HG03575 (cell line): ENCODE results near the gene BAG5.

Experiments
- ATAC-seq: cut with Tn5 transposase; IDR thresholded peaks from one replicate; pipeline ENCODE4 v1.9.1; 2021; ENCODE audit not compliant: unreplicated experiment, insufficient number of reproducible peaks, low FRiP score; ENCODE audit errors: extremely low read depth

BAG5 gene

DNA sequence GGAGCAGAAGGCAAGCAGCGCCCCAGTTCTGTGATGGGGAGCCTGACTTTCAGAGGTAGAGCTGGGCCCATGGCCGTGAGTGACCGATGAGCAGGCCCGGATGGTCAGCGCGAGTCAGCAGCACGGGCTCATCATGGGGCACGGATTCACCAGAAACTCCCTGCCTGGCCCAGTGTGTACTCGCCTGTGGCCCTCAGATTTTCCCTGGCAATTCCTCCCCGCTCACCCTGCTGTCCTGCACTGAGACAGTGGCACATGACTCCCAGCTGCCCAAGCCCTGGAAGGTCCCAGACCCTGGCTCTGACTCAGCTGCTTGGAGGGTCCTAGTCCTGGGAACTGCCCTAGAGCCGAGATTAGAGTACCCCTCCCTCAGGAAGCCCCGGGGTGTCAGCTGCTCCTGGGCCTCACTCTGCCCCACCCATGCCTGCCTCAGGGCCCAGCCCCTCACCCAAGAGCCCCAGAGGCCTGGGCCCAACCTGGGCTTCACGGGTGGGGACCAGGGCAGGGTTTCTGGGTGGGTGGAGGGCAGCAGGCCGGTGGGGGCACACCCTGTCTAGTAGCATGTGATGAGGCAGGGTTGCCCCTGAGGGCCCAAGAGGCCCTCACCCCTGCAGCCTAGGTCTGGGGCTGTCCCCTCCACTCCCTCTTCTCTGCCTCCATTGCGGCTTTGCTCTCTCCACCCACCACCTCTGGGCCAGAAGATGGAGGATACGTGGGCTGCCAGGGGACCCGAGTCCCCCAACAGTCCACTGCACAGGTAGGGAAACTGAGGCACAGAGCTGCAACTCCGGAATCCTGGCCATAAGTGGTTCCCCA is 25.1 kb downstream of the BAG5 start:
- no peak for ATAC-seq

DNA sequence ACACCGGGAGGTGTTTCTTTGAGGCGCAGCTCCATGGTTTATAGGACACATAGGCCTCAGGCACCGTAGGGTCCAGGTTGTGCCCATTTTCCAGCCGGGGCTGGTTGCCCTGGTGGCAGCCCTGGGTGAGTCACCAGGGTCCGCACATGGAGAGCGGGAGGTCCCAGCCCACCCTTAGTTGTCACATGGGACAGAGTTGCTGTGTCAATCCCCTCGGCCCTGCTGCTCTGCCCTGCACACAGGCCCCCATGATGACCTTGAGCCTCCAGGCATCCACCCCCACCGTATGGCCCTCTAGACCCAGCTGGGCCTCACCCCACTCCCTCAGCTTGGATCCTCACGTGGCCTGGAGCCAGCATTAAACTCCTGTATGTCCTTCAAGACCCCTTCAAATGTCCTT is 25.8 kb downstream of the BAG5 start:
- no peak for ATAC-seq

DNA sequence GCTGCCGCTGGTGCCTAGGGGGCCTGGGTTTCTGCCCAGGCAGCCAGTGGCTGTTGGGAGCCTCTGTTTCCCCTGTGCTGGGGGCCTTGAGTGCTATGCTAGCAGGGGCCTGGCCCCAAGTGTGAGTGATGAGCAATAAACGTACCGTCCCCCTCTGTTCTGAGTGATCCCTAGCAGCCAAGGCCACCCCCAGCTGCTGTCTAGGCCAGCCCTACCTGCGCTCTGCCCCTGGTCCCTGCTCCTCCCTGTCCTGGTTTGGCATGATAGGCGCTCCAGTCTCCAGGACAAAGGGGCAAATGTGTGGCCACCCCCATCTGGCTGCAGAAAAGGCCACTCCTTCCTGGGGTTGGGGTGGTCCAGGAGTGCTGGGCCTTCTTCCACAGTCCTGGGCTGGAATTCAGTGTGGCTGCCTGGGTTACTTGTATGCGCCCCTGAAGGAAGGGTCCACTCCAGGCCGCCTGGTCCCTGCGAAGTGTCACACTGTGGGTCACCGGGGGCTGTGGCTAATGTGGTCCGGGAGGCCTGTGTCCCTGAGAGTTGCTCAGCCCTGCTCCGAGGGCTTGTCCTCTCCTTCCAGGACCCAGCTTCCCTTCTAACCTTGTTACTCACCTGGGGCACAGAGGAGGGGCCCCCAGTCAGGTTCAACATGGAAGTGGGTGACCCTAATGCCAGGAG is 26.4 kb downstream of the BAG5 start:
- no peak for ATAC-seq

DNA sequence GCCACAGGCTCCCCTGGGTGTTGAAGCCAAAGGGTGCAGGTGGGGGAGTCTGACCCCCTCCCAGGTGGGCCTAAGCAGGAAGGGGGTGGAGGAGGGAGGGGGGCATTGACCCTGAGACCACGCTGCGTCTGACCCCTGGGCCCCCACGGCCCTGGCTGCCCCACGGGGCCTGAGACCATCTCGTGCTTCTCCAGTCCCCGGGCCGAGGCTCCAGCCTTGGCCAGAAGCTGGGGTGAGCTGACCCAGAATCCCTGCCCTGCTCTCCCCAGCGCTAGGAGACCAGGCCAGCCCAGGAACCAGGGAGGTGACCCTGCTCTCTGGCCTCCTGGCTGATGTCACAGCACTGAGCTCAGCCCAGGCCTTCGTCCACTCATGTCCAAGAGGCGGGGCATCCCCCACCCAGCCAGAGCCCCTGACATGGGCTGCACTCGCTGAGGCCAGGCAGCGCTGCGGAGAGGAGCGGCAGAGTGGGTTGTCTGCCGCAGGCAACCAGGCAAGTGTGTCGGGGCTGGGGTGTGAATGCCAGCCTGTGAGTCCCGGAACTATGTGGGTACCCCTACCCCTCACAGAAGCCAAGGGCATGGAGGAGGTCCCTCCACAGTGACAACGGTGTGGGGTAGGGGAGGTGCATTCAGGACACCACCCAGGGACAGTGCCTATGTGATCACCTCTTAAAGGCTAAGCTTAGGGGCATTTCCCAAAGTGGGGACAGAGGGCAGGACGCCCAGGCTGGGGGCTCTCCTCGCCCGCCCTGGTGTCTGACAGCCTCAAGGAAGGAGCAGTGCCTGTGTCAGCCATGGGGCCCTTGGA is 27.2 kb downstream of the BAG5 start:
- ATAC-seq = no peak

DNA sequence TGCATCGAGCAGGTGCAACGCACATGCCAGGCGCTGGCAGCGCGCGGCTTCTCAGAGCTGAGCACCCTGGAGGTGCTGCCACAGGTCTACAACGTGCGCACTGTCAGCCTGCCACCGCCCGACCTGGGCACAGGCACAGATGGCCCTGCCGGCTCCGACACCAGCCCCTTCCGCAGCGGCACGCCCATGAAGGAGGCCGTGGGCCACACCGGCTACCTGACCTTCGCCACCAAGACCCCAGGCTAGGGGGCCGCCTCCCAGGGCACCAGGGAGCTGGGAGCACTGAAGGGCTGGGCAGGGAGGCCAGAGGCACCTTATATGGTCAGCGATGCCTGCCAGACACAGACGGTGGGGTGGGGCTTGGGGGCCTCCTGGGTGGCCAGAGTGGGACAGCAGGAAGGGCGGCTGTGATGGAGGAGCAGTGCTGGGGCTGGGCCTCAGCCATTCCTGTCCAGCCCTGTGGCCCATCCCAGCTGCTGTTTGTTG is 27.8 kb downstream of the BAG5 start:
- ATAC-seq = no peak

DNA sequence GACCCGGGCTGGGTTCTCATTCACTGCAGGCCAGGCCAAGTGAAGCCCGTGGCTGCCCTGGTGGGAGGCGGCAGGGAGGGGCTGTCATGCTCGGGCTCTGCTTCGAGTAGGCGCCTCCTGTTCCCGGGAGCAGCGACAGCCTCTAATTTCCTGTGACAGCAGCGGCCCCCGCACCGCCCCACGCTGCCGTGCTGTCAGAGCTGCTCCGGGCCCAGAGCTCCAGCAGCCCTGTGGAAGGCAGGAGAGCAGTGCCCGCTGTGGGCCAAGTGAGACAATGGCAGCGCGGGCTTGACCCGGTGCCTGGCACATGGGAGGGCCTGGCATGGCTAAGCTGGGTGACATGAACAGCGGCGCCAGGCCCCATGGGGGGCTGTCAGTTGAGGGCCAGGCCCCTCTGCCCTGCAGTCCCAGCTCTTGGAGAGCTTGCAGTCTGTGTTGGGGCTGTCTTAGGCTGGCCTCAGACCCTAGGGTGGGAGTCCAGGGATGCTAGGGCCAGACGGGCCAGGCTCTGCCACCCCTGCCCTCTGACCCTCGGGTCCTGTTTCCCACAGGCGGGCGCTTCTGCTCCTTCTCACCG is 28.4 kb downstream of the BAG5 start:
- ATAC-seq = no peak

DNA sequence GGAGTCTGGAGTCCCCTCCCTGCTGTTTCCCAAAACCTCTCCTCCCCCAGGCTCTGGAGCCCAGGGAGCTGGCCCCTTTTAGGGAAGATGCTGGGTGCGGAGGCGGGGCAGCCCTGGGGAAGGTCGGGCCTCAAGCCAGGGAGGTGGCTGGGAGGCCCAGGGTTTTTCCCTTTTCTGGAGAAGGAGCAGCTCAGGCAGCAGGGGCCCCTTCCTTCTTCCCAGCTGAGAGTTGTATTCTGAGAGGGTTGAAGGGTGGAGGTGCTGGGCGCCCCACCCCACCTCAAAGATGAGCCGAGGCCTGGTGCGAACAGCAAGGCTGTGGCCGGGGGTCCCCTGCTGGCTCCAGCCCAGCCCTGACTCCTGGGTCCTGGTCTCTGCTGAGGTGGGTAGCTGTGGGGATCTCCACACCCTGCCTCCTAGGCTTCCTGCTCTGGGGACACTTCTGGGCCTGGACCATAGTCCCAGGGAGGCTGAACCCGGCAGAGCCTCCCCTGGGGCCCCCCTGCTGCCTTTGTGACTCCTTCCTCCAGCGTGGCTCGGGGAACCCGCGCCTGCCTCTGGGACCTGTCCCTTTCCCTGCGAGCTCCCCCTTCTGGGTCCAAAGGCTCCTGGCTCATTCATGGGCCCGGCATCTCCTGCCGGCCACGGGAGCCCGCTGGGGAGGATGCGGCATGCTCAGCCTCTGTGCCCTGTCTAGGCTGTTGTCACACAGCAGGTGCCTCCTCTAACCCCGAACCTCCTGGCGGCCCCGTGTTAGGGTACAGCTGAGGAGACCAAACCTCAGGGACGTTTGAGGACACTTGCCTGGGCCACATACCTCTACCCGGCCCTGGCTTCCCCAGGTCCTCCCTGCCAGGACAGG is 29.1 kb downstream of the BAG5 start:
- no peak for ATAC-seq

DNA sequence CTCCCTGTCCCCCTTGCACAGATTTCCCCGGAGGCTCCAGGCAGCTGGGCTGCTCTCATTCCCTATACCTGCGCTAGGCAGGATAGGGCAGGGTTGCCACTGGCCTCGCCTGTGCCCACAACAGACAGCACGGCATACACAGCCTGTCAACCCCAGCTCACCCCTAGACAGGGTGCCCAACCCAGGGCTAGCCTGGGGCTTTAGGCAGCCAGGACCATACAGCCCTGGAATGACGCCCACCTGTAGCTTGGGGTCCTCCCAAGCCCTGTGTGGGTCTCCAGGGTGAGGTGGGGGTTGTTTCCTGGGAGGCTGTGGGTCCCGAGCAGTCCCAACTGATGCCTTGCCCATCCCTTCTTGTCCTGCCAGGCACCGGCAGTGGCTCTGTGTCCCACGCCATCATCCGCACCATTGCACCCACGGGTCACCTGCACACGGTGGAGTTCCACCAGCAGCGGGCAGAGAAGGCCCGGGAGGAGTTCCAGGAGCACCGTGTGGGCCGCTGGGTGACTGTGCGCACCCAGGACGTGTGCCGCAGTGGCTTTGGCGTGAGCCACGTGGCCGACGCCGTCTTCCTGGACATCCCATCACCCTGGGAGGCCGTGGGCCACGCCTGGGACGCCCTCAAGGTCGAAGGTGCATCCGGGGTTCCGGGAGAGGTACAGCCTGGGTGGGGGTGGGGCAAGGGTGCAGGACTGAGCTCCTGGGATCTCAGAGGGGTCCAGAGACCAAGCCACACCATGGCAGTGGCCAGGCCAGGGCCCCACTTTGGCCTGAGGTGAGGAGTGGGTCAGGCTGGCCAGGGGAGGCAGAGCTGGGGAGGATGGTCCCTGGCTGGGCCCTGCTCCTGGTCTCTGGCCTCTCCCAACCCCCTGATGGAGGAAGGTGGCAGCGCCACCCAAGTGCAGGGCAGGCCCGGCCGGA is 30.0 kb downstream of the BAG5 start:
- ATAC-seq = no peak

DNA sequence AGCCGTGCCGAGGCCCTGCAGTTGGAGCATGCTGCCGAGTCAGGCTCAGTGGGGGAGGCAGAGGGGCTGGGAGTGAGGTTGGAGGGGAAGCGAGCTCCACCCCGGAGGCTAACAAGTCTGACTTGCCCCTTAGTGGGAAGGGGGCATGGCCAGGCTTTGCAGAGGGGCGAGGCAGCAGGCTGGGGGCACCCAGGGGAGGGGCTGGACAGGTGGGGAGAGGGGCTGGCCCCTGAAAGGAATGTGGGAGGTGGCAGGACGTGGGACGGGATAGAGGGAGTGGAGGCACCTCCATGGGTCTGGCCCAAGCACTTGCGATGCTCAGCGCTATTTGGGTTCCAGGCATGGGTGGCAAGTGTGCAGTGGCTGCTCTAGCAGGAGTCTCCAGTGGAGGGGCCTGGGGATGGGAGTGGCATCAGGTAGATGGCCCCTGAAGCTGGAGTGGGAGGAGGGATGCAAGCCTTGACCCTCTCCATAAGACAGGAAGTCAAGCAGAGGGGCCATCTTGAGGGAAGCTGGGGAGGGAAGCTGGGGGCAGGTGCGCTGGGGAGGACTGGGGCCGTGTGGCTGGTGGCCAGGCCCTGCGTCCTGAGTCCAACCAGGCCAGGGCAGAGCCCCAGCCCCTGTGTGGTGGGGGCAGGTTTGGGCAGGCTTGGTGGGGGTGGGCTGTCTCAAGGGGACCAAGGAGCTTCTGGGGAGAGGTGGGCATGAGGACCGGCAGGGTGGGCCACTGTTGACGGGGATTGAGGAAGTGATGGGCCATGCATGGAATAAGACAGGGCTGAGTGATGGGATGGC is 30.8 kb downstream of the BAG5 start:
- ATAC-seq = no peak

DNA sequence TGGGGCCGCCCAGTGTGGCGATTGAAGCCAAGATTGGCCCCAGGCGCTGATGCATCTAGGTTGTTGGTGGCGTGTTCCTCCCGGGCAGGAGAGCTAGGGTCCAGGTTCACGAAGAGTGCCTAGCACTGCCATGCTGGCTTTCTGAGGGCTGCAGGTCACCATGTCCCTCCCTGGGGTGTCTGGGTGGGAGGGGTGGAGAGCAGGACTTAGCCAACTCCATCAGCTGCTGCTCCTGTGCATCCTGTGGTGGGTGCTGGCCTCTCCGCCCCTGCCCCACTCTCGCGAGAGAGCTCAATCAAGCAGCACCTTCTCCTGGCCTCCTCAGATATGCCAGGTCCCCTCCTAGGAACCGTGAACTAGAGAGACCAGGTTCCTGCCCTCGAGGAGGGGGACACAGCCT is 31.6 kb downstream of the BAG5 start:
- no peak for ATAC-seq

DNA sequence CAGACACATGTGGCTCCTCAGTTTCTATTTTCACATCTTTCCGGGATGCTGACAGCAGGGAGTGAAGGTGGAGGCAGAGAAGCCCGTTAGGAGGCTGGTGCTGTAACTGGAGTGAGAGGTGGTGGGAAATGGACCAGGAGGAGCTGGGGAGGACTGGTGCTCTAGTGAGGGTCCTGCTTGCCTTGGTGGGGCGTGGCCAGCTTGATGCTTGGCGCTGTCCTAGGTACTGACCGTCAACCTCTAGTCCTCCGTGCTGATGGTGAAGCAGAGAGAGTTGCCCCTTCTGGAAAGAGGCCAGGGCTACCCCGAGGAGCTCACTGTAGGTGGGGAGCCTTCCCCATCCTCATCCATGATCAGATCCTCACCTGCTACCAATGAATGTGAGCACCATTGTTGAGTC is 32.1 kb downstream of the BAG5 start:
- ATAC-seq = no peak

DNA sequence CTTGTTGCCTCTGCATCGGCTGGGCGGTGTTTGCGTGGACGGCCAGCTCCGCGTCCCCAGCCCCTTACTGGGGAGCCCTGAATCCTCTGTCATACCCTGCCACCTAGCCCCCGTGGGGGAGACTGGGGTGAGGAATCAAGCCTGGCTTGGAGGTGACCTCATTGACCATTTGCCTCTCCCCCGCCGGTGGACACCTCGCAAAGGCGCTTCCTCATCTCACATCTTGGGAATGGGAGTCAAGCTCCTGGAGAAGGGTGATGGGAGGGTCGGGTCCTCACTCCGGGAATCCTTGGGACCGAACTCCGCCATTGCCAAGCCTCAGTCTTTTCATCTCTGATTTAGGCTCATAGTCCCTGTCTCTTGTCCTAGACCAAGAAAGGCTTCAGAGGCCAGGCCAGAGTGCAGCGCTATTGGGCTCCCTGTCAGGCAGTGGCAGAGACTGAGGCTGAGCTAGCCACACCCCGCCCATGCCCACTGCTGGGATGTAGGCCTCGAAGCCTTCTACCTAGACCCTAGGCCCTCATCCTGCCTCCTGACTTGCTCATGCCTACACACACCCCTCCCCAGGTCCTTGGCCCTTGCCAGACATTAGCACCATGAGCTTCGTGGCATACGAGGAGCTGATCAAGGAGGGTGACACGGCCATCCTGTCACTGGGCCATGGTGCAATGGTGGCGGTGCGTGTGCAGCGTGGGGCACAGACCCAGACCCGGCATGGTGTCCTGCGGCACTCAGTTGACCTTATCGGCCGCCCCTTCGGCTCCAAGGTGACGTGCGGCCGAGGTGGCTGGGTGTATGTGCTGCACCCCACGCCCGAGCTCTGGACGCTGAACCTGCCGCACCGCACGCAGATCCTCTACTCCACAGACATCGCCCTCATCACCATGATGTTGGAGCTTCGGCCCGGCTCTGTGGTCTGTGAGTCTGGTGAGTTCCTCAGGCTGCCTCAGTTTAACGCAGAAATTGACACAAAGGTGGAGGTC is 32.8 kb downstream of the BAG5 start:
- no peak for ATAC-seq

DNA sequence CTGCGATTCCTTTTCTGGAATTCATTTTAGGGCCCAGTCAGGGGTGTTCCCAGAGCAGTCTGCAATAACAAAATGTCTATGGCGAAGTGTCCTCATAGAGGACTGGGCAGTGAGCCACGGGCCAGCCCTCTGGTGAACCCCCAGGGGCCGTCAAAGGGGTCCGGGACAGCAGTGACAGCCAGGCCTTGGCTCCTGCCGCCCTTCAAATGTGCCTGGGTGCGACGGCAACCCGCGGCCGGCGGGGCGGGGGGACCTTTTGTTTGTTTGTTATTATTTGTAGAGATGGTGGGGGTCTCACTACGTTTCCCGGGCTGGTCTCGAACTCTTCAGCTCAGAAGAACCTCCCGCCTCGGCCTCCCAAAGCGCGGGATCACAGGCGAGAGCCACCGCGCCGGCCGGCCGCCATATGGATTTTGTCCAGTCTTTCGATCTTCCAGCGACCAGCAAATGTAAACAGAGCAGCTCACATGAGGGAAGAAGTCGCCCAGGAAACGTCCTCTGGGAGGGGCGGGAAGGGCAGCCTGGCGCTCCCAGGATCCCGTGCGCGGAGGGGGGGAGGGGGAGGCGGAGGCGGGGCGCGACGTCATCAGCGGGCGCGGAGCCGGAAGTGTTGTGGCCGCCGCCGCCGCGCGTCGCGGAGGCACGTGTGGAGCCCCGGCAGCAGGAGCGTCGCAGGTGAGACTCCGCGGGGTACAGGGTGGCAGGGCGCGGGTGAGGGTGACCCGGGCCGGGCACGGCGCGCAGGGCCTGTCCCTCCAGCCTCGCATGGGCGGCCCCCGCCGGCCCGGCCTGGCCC is 33.7 kb downstream of the BAG5 start, which contains the start of gene TRMT61A:
Gene TRMT61A (plus strand): TSS at position 610 of the 796 bp plus-strand sequence. CDS start 783 bp downstream, outside the sequence.
- ATAC-seq = no peak

DNA sequence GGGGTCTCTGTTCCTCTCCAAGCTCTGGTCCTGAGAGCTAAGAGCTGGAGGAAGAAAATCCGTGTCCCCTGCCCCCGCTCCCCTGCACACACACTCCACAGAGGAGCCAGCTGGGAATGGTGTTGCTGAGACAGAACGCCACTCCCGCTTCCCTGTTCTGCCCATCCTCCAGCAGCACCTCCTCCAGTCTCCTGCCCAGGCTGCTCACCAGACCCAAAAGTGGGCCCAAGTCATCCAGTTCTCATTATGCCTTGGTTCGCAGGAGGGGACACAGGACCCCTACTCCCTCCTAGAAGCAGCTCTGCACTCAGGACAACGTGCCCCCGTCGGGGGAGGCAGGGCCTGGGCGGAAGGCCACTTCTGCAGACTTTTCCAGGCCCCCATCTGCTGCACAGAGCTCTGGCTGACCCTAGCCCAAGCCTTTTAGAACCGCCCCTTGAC is 34.3 kb downstream of the BAG5 start:
- ATAC-seq = no peak
